Stimulated activated CD8-positive, alpha-beta memory T cell treated with anti-CD3 and anti-CD28 coated beads, Interleukin-4, amount 100 ng/mL, for 4 hours (primary cell): ENCODE results near the gene WNK2.
"Not testable (repeated sequence)": the region's sequence is repeated elsewhere in the genome, so short reads cannot be mapped to it uniquely, and the experiment has no call there.

Experiments
- DNase-seq, 2 donors: peaks; one replicate each; pipeline ENCODE4 v3.0.0-alpha.2; 2020; ENCODE audit warnings: low read depth in 2 of 2, low spot score in 1 of 2

Gene WNK2

GRCh38 chr9:93365427-93366118, 181.6 kb downstream of the WNK2 start:
- no peak for DNase-seq

GRCh38 chr9:93366119-93366447, 182.1 kb downstream of the WNK2 start:
- DNase-seq, result no peak

GRCh38 chr9:93366486-93366885, 182.5 kb downstream of the WNK2 start:
- DNase-seq, result not testable (repeated sequence)

GRCh38 chr9:93368437-93368836, 184.5 kb downstream of the WNK2 start:
- no peak for DNase-seq

GRCh38 chr9:93369686-93370085, 185.7 kb downstream of the WNK2 start:
- DNase-seq, result no peak
